ENCODE results near the gene PTPN6. TPM values are rescaled to one million over a fixed set of nuclear protein-coding genes. Genes with fewer than 3 reads are reported as not detected.

The PTPN6 gene
- total RNA-seq, 2 donors from 2014 or later, result 35.7 to 68.0 TPM

DNA sequence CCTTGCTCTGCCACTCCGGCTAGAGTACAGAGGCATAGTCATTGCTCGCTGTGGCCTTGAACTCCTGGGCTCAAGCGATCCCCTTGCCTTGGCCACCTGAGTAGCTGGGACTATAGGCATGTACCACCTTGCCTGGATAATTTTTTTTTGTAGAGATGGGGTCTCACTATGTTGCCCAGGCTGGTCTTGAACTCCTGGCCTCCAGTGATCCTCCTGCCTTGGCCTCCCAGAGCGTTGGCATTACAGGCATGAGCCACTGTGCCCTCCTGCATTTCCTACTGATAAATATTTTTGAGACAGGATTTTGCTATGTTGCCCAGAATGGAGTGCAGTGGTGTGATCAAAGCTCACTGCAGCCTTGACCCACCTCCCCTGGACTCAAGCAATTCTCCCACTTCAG, 28.9 kb downstream of the PTPN6 start:
- Histone ChIP-seq H3K9ac (ENCODE audit: extremely low read depth, low read length, poor library complexity, severe bottlenecking) (no peak overlapping the region), H3K36me3 (ENCODE audit: control insufficient read depth, insufficient read depth, low read length) (peaks cover 72% of the 10 kb centered on the region), H3K9me3 (ENCODE audit: control insufficient read depth, low read length) (no peaks in the 10 kb centered on the region), H3K27ac (ENCODE audit: low read depth, low read length) (no peak overlapping the region), H3K27me3 (ENCODE audit: control insufficient read depth, insufficient read depth, low read length, poor library complexity, severe bottlenecking) (no peaks in the 10 kb centered on the region), H3K4me1 (ENCODE audit: control insufficient read depth, insufficient read depth, low read length) (no peaks in the 10 kb centered on the region), H3K4me3 (ENCODE audit: low read length) (no peak overlapping the region)
- WGBS, 2 experiments (ENCODE audit: insufficient coverage in 1 of 2, insufficient read length in 1 of 2), result 80 to 93% methylated on average over 1 to 4 of the region's 4 CpGs
- H3K27ac Mint-ChIP-seq, result no peak overlapping the region
- H3K4me3 Mint-ChIP-seq, result no peak overlapping the region
- H3K36me3 Mint-ChIP-seq (ENCODE audit: low read depth), result peaks cover 73% of the 10 kb centered on the region
- no peak for DNase-seq
- TF ChIP-seq, protein P1, sequence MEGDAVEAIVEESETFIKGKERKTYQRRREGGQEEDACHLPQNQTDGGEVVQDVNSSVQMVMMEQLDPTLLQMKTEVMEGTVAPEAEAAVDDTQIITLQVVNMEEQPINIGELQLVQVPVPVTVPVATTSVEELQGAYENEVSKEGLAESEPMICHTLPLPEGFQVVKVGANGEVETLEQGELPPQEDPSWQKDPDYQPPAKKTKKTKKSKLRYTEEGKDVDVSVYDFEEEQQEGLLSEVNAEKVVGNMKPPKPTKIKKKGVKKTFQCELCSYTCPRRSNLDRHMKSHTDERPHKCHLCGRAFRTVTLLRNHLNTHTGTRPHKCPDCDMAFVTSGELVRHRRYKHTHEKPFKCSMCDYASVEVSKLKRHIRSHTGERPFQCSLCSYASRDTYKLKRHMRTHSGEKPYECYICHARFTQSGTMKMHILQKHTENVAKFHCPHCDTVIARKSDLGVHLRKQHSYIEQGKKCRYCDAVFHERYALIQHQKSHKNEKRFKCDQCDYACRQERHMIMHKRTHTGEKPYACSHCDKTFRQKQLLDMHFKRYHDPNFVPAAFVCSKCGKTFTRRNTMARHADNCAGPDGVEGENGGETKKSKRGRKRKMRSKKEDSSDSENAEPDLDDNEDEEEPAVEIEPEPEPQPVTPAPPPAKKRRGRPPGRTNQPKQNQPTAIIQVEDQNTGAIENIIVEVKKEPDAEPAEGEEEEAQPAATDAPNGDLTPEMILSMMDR (conservative IDR thresholded peaks at IDR 0.05), result no peak
- H3K27me3 Mint-ChIP-seq (ENCODE audit: insufficient read depth), result no peaks in the 10 kb centered on the region
- H3K9me3 Mint-ChIP-seq, result no peaks in the 10 kb centered on the region
- H3K4me1 Mint-ChIP-seq, result no peaks in the 10 kb centered on the region

DNA sequence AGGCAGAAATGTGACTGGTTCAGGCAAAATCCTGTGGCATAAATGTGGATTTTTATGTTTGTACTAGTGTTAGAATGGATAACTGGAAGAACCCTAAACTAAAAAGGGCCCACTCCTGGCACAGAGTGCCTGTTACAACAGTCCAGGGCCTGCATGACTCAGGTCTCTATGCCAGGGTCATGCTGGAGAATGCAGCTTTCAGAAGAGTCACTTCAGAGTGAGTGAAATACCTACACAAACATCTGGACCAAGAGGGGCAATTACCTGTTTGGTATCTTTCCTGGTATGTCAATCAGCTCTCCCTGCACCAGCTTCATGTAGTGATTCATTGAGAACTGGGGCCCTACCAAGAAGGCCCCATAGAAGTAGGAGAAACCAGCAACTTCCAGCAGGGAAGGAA, 29.6 kb downstream of the PTPN6 start:
- H3K27ac Mint-ChIP-seq, result no peak overlapping the region
- H3K9ac ChIP-seq (ENCODE audit: extremely low read depth, low read length, poor library complexity, severe bottlenecking), result no peak overlapping the region
- no peaks in the 10 kb centered on the region for H3K9me3 ChIP-seq (ENCODE audit: control insufficient read depth, low read length)
- H3K36me3 Mint-ChIP-seq (ENCODE audit: low read depth), result peaks cover 67% of the 10 kb centered on the region
- H3K36me3 ChIP-seq (ENCODE audit: control insufficient read depth, insufficient read depth, low read length), result peaks cover 68% of the 10 kb centered on the region
- H3K4me3 Mint-ChIP-seq, result no peak overlapping the region
- DNase-seq, result no peak
- H3K4me1 Mint-ChIP-seq, result no peaks in the 10 kb centered on the region
- H3K27me3 Mint-ChIP-seq (ENCODE audit: insufficient read depth), result no peaks in the 10 kb centered on the region
- no peak overlapping the region for H3K27ac ChIP-seq (ENCODE audit: low read depth, low read length)
- no peaks in the 10 kb centered on the region for H3K9me3 Mint-ChIP-seq
- TF ChIP-seq, protein P1 (conservative IDR thresholded peaks at IDR 0.05), result no peak
- H3K27me3 ChIP-seq (ENCODE audit: control insufficient read depth, insufficient read depth, low read length, poor library complexity, severe bottlenecking), result no peaks in the 10 kb centered on the region
- no peak overlapping the region for H3K4me3 ChIP-seq (ENCODE audit: low read length)
- H3K4me1 ChIP-seq (ENCODE audit: control insufficient read depth, insufficient read depth, low read length), result no peaks in the 10 kb centered on the region

DNA sequence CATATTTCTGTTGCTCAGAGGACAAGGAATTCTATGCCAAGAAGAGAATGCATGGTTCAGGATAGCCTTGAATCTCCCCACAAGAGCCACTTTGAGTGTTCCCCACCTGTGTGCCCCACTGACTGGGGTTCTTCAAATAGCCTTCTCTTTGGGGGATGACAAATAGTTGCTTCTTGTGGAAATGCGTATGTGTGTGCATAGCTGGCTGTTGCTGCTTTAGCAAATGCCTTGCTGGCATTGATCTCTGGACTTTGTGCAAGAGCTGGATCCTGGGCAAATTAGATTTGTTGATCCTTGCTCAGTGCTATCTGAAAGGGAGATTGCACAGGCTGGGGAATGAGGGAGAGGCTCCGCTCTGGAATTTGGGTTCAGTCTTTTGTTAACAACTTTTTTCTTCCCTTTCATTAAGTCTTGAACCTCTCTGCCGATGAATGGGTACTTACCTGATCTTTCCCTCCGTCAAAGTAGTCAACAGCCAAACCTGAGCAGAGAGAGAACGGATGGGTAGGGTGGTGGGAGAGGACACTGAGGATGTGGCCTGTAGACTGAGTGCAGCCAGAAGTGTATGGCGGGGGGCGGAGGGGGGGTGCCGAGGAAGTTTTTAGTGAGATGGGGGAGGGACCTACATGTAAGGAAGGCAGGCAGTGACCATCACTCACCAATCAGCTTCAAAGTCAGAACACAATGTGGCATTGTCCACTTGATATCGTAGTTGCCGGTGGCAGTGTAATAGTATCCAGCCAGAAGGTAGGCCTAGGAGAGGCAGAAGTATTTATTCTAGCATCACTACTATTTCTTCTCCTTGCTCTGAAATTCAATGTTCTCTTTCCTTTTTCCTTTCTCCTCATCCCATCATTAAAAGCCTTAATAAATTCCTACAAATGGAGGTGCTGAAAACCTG, 30.2 kb downstream of the PTPN6 start:
- no peak overlapping the region for H3K4me3 ChIP-seq (ENCODE audit: low read length)
- Mint-ChIP-seq H3K27ac (peak overlapping the region; percentile 50), H3K4me1 (no peaks in the 10 kb centered on the region), H3K36me3 (ENCODE audit: low read depth) (peaks cover 66% of the 10 kb centered on the region), H3K27me3 (ENCODE audit: insufficient read depth) (no peaks in the 10 kb centered on the region), H3K4me3 (no peak overlapping the region), H3K9me3 (no peaks in the 10 kb centered on the region)
- no peak overlapping the region for H3K27ac ChIP-seq (ENCODE audit: low read depth, low read length)
- DNase-seq, result no peak
- H3K9ac ChIP-seq (ENCODE audit: extremely low read depth, low read length, poor library complexity, severe bottlenecking), result no peak overlapping the region
- no peaks in the 10 kb centered on the region for H3K27me3 ChIP-seq (ENCODE audit: control insufficient read depth, insufficient read depth, low read length, poor library complexity, severe bottlenecking)
- H3K36me3 ChIP-seq (ENCODE audit: control insufficient read depth, insufficient read depth, low read length), result peaks cover 67% of the 10 kb centered on the region
- no peaks in the 10 kb centered on the region for H3K4me1 ChIP-seq (ENCODE audit: control insufficient read depth, insufficient read depth, low read length)
- H3K9me3 ChIP-seq (ENCODE audit: control insufficient read depth, low read length), result no peaks in the 10 kb centered on the region
- WGBS, 2 experiments (ENCODE audit: insufficient coverage in 1 of 2, insufficient read length in 1 of 2), result 93 to 97% methylated on average over 4 to 8 of the region's 10 CpGs
- TF ChIP-seq, protein P1 (conservative IDR thresholded peaks at IDR 0.05), result no peak

Measured in endodermal cell (in vitro differentiated cells).